Tibial nerve (tissue), 3 donors: ENCODE results near the gene VWCE.
"Not testable (repeated sequence)": the region's sequence is repeated elsewhere in the genome, so short reads cannot be mapped to it uniquely, and the experiment has no call there.

ENCODE experiments used
- POLR2A ChIP-seq, 2 donors: fragments of 450-650 bp; IDR thresholded peaks; one replicate each; pipeline ENCODE4 v1.6.1; 2017; ENCODE audit warnings: antibody characterized with exemption in 2 of 2, mild to moderate bottlenecking in 2 of 2, moderate library complexity in 2 of 2
- TF ChIP-seq, protein P1 (sequence below), 5 experiments: fragments of 200-600 bp in 3 of 5; fragments of 450-650 bp in 2 of 5; sonication (generic) in 3 of 5; IDR thresholded peaks; one replicate each; pipeline ENCODE4 v1.5.1; 2016 to 2019; ENCODE audit warnings: antibody characterized with exemption in 5 of 5, mild to moderate bottlenecking in 3 of 5, moderate library complexity in 2 of 5

DNA sequence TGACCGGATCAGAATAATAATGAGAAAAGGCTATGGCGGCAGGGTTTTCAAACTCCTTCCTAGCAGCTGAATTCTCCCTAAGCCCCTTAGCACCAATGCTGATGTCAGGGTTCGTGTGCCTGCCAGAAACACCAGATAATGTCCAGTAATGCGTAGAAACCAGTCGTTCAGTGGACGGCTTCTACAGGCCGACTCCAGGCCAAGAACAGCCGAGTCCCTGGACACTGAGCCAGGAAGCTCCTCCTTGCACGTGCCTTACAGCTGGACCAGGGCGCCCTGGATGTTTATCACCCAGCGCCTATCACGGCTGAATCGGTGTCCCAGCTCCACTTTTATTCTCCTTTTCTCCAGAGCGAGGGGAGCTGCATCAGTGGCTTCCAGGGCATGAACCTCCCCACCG is 82.9 kb downstream of the VWCE start:
- not testable (repeated sequence) for TF ChIP-seq POLR2A (IDR thresholded peaks at IDR 0.05)
- TF ChIP-seq, protein P1, sequence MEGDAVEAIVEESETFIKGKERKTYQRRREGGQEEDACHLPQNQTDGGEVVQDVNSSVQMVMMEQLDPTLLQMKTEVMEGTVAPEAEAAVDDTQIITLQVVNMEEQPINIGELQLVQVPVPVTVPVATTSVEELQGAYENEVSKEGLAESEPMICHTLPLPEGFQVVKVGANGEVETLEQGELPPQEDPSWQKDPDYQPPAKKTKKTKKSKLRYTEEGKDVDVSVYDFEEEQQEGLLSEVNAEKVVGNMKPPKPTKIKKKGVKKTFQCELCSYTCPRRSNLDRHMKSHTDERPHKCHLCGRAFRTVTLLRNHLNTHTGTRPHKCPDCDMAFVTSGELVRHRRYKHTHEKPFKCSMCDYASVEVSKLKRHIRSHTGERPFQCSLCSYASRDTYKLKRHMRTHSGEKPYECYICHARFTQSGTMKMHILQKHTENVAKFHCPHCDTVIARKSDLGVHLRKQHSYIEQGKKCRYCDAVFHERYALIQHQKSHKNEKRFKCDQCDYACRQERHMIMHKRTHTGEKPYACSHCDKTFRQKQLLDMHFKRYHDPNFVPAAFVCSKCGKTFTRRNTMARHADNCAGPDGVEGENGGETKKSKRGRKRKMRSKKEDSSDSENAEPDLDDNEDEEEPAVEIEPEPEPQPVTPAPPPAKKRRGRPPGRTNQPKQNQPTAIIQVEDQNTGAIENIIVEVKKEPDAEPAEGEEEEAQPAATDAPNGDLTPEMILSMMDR (IDR thresholded peaks at IDR 0.05): not testable (repeated sequence)
